Activated CD8-positive, alpha-beta T cell treated with anti-CD3 and anti-CD28 coated beads for 36 hours (primary cell): ENCODE measurements around the gene TAB2. TPM values are rescaled to one million over a fixed set of nuclear protein-coding genes. Genes with fewer than 3 reads are reported as not detected.
"Not testable (repeated sequence)": the region's sequence is repeated elsewhere in the genome, so short reads cannot be mapped to it uniquely, and the experiment has no call there.

Experiments
- ATAC-seq: fragments of 200-7000 bp; cut with Tn5 transposase; one replicate; pipeline ENCODE4 v1.10.0; 2021; ENCODE audit warnings: mild to moderate bottlenecking, moderate library complexity
- CTCF ChIA-PET: fragments of 350-600 bp; sonication (Branson Sonifier 250); formaldehyde crosslinking; loops from one replicate; lab custom pipeline; 2021; ENCODE audit warnings: antibody characterized with exemption; lab: Charles Lee
- POLR2A ChIA-PET: fragments of 350-600 bp; sonication (Branson Sonifier 250); formaldehyde crosslinking; loops from one replicate; lab custom pipeline; 2021; ENCODE audit warnings: antibody characterized with exemption; lab: Charles Lee
- DNase-seq: peaks from one replicate; pipeline ENCODE4 v3.0.0-alpha.2; 2020
- H3K27ac Mint-ChIP-seq: one replicate; pipeline ENCODE4 v1.8.0; 2021; ENCODE audit warnings: mild to moderate bottlenecking, mixed read lengths
- H3K27me3 Mint-ChIP-seq: one replicate; pipeline ENCODE4 v1.8.0; 2021; ENCODE audit warnings: mixed read lengths
- H3K36me3 Mint-ChIP-seq: one replicate; pipeline ENCODE4 v1.8.0; 2021; ENCODE audit warnings: low read depth, mixed read lengths
- H3K4me1 Mint-ChIP-seq: one replicate; pipeline ENCODE4 v1.8.0; 2021; ENCODE audit warnings: low read depth, mixed read lengths
- H3K4me3 Mint-ChIP-seq: one replicate; pipeline ENCODE4 v1.8.0; 2021; ENCODE audit warnings: mild to moderate bottlenecking, moderate library complexity, mixed read lengths
- H3K9me3 Mint-ChIP-seq: one replicate; pipeline ENCODE4 v1.8.0; 2021; ENCODE audit warnings: mixed read lengths
- CTCF ChIP-seq: fragments of 200-600 bp; IDR thresholded peaks from one replicate; pipeline ENCODE4 v1.8.0; 2022; ENCODE audit warnings: antibody characterized with exemption, mild to moderate bottlenecking
- intact Hi-C: fragments of 100-400 bp; cut with micrococcal nuclease; formaldehyde crosslinking; loops from one replicate; pipeline ENCODE4 v1.10.0; 2022
- total RNA-seq, 2 experiments: library from RNA; stranded (reverse); gene quantifications; one replicate each; pipeline ENCODE4 v1.2.3, GENCODE V29; 2021

TAB2 gene
- total RNA-seq, 2 experiments from 2014 or later, result 64.8 to 69.1 TPM

DNA sequence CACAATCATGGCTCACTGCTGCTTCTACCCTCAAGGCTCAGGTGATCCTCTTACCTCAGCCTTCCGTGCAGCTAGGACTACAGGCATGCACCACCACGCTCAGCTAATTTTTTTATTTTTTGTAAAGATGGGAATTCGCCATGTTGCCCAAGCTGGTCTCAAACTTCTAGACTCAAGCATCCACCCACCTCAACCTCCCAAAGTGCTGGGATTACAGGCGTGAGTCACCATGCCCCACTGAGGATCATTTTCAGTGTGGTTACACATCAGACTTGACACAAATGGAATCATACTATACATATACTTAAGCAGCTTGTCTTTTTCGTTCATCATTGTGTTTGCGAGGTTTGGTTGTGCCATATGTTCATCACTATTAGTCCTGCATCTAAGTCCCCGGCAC is 140.7 kb downstream of the TAB2 start:
- ChIA-PET POLR2A (interaction anchor here (0.7 kb wide), 1 partner anchor 27 kb away, joined by 4 read pairs; the partner anchor contains the start of gene ZC3H12D), CTCF (interaction anchor here (1.4 to 3.9 kb wide), 2 partner anchors 10 to 60 kb away, joined by 4 to 14 read pairs; no protein-coding TSS in a partner anchor)
- Mint-ChIP-seq H3K4me1 (peaks cover 11% of the 10 kb centered on the region), H3K27ac (no peak overlapping the region), H3K9me3 (no peaks in the 10 kb centered on the region), H3K27me3 (no peaks in the 10 kb centered on the region), H3K36me3 (peaks cover 48% of the 10 kb centered on the region), H3K4me3 (no peak overlapping the region)
- intact Hi-C loops, result no loop called here
- ATAC-seq (peak; percentile 17), DNase-seq (no peak)
- no peak for TF ChIP-seq CTCF

DNA sequence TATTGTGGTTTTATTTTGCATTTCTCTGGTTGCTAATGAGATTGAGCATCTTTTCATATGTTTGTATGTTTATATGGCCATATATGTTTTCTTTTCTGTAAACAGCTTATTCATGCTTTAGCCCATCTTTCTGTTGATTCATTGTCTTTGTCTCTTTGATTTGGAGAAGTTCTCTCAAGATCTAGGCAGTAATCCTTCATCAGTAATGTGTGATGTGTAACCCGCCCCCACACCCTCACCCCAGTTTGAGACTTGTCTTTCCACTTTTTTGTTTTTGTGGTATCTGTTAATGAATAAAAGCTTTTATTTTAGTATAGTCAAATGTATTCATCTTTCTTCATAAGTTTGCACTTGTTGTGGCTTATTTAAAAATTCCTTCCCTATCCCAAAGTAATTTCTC is 141.3 kb downstream of the TAB2 start:
- Mint-ChIP-seq H3K36me3 (peaks cover 51% of the 10 kb centered on the region), H3K27me3 (no peaks in the 10 kb centered on the region), H3K27ac (no peak overlapping the region), H3K4me1 (peaks cover 11% of the 10 kb centered on the region), H3K4me3 (no peak overlapping the region), H3K9me3 (no peaks in the 10 kb centered on the region)
- DNase-seq (no peak), ATAC-seq (no peak)
- ChIA-PET POLR2A (no interaction called here), CTCF (interaction anchor here (3.9 kb wide), 1 partner anchor 59 kb away, joined by 14 read pairs; no protein-coding TSS in a partner anchor)
- intact Hi-C loops, result no loop called here
- no peak for TF ChIP-seq CTCF

DNA sequence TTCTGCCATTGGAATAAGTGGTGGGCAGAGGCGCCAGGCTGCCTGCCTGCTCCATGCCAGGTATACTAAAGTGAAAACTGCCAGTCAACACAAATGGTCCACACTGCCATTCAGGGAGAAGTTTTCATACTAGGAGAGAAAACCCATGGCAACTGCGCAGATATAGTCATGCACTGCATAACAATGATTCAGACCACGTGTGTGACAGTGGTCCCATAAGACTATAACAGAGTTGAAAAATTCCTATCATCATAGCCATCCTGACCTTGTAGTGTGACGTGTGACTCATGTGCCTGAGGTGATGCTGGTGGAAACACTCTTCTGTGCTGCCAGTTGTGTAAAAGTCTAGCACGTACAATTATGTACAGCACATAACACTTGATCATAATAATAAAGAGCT is 142.2 kb downstream of the TAB2 start:
- ATAC-seq (no peak), DNase-seq (no peak)
- POLR2A ChIA-PET, result interaction anchor here (1.7 kb wide), 1 partner anchor 9 kb away, joined by 3 read pairs; no protein-coding TSS in a partner anchor
- Mint-ChIP-seq H3K4me1 (peaks cover 16% of the 10 kb centered on the region), H3K27me3 (no peaks in the 10 kb centered on the region), H3K9me3 (no peaks in the 10 kb centered on the region), H3K36me3 (peaks cover 54% of the 10 kb centered on the region), H3K4me3 (no peak overlapping the region), H3K27ac (no peak overlapping the region)
- no peak for TF ChIP-seq CTCF
- intact Hi-C loops, result no loop called here
- CTCF ChIA-PET, result interaction anchor here (0.9 to 3.9 kb wide), 2 partner anchors 35 to 58 kb away, joined by 3 to 14 read pairs; no protein-coding TSS in a partner anchor

DNA sequence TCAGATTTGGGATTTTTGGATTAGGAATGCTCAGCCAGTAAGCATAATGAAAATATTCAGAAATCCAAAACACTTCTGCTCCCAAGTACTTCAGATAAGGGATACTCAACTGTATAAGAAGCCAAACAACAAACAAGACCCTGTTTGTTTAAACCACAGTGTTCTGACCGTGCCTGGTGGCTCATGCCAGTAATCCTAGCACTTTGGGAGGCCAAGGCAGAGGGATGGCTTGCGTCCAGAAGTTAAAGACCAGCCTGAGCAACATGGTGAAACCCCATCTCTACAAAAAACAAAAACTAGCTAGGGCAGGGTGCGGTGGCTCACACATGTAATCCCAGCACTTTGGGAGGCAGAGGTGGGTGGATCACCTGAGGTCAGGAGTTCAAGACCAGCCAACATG is 142.7 kb downstream of the TAB2 start:
- H3K9me3 Mint-ChIP-seq, DNase-seq, H3K27me3 Mint-ChIP-seq, H3K27ac Mint-ChIP-seq, H3K4me3 Mint-ChIP-seq, ATAC-seq, intact Hi-C loops: not testable (repeated sequence)
- ChIA-PET CTCF (interaction anchor here (0.9 to 3.9 kb wide), 2 partner anchors 35 to 58 kb away, joined by 3 to 14 read pairs; no protein-coding TSS in a partner anchor), POLR2A (interaction anchor here (1.7 kb wide), 1 partner anchor 9 kb away, joined by 3 read pairs; no protein-coding TSS in a partner anchor)
- Mint-ChIP-seq H3K4me1 (peaks cover 16% of the 10 kb centered on the region), H3K36me3 (peaks cover 51% of the 10 kb centered on the region)

Other genes starting within 250 kb of the TAB2 start
- 1 to 10 TPM; 3.7 to 4.7 TPM for gene SUMO4, start 82.5 kb downstream of the TAB2 start, total RNA-seq
- 10 to 100 TPM; 37.7 to 39.0 TPM for gene ZC3H12D, start 167.3 kb downstream of the TAB2 start, total RNA-seq
- gene PPIL4, start 228.3 kb downstream of the TAB2 start, total RNA-seq, result 10 to 100 TPM; 20.8 to 21.9 TPM
- 10 to 100 TPM; 15.4 to 16.3 TPM for gene GINM1, start 248.7 kb downstream of the TAB2 start, total RNA-seq